ENCODE results near the gene CAV2.
A peak's percentile ranks its signal among the peaks of the same experiment; 100 is the strongest.

The CAV2 gene

GRCh38 chr7:116495736-116496135 is 3.8 kb upstream of the CAV2 start:
- DNase-seq (ENCODE audit: low spot score): no peak

DNA sequence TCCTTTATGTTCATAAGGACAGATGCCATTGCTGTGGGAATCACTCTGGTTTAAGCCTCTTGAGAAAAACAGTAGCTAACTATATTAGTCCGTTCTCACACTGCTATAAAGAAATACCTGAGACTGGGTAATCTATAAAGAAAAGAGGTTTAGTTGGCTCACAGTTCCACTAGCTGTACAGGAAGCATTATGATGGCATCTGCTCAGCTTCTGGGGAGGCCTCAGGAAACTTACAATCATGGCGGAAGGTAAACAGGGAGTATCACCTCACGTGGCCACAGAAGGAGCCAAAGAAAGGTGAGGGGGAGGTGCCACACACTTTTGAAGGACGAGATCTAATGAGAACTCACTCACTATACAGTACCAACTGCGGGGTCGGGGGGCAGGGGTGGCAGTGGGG is 2.9 kb upstream of the CAV2 start:
- DNase-seq (ENCODE audit: low spot score): no peak

DNA sequence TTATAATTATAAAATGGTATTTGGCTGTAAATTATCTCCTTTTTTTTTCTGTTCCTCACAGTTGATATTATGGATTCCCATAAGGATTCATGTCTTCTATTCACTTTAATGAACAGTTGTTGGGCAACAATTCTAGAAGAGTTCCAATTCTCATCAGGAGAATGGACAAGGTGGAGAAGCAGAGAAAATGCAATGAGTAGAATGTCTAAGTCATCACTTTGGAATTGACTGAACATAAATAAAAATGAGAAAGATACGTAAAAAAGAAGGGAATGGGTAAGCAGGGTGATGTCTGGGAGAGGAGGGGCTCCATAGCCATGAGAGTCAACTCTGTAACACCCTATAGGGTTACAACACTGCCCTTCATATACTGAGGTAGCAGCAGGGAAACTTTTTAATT is 1.8 kb upstream of the CAV2 start:
- peak; percentile 11 for DNase-seq (ENCODE audit: low spot score)

- peak; percentile 21 for DNase-seq (ENCODE audit: low spot score)
Measured at GRCh38 chr7:116500078-116500853, 728 bp downstream of the CAV2 start.

DNA sequence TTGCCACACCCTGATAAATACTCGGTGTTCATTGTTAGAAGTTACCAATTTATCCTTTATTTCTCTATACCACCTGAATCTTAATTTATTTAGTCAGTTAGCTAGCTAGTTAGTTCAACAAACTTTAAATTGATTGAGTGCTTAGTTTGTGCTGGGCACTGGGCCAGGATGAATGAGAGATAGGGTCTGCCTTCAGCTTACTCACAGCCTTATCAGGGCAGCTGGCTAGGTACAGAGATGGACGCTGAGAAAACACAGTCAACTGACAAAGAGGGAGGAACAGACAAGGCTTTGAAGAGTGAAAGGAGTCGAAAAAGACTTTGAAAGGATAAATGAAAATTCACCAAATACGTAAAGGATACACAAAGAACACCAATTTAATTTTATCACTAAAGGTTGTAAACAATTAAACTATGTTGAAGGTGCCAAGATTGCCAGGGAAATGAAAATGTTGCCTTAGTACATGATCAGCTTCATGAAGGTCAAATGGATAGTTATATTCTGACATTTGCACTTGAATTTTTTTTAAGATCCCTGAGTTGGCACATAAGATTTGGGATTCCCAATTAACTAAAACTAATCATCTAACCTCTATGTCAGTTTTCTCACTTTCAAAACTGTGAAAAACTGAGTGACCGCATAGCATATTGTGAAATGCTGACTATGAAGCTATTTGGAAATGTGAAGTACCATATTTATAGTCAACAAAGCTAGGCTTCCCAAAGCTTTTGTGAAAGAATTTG is 2.1 kb downstream of the CAV2 start:
- no peak for DNase-seq (ENCODE audit: low spot score)

DNA sequence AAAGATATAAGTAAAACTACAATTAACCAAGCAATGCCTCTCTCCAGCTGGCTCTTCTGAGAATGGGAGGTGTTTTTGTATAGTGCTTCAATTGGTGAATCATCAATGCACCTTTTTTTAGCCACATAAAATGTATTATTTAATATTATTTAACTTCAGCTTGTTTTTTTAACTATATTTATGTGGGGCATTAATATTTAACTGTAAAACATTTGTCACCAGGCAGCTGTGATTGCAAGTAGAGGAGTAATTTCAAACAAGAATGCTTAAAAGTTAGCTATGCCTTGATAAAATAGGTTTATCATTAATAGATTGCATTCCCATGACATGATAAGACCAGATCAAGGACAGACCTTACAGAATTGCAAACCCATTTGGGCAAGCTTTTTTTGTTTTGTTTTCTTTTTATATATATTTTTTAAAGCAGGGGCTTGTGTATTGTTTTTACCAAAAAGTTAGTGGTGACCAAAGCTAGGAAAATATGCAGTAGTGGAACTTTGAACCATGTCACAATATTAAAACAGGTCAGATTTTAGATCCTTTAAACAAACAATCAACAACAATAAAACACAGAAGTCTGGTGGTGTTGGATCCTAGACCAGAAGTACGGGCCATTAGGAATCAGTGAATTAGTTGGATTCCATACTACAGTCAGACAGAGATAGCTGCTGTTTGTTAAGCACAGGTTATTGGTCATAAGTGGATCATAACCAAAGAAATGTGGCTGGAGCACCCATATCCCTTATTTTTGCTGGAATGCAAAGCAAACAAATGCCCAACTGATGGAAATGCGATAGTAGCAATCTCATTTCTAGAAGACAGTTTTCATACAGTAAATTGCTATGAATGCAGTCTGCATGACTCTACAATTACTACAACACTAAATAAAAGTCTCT is 2.9 kb downstream of the CAV2 start:
- DNase-seq (ENCODE audit: low spot score): no peak

GRCh38 chr7:116503835-116504234 is 4.3 kb downstream of the CAV2 start:
- no peak for DNase-seq (ENCODE audit: low spot score)

DNA sequence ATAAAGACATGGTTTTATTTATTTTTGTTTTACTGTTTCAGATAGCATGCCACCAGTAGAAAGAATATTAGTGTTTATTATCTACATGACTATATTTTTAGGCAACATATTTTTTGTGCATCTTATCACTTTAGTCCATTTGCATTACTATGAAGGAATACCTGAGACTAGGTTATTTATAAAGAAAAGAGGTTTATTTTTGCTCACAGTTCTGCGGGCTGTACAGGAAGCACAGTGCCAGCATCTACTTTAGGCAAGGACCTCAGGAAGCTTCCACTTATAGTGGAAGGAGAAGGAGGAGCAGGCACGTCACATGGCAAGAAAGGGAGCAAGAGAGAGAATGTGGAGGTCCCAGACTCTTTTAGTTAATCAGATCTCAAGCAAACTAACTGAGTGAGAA is 5.7 kb downstream of the CAV2 start:
- DNase-seq (ENCODE audit: low spot score): no peak

- no peak for DNase-seq (ENCODE audit: low spot score)
Measured at GRCh38 chr7:116505823-116506222, 6.3 kb downstream of the CAV2 start.

- DNase-seq (ENCODE audit: low spot score): no peak
Measured at GRCh38 chr7:116509982-116510579, 10.5 kb downstream of the CAV2 start.

- no peak for DNase-seq (ENCODE audit: low spot score)
Measured at GRCh38 chr7:116510795-116511194, 11.3 kb downstream of the CAV2 start.

- peak; percentile 19 for DNase-seq (ENCODE audit: low spot score)
Measured at GRCh38 chr7:116511552-116512519, 12.3 kb downstream of the CAV2 start.

- no peak for DNase-seq (ENCODE audit: low spot score)
Measured at GRCh38 chr7:116512520-116513188, 13.1 kb downstream of the CAV2 start.

DNA sequence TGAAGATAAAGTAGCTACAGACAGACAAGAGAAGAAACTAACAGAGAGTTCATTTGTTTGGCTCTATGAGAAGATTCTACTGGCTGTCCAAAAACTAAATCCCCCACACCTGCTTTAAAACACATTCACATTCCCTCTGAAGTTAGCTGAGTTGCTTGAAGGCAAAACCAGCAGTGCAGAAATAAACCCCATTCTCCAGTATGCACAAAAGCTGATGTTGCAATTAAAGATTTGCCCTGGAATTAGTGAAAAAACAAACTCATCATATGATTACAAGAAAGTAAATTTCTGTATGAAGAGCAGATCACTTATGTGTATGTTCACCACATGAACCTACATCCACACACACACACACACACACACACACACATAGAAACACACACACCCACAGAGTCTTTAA is 16.0 kb downstream of the CAV2 start:
- DNase-seq (ENCODE audit: low spot score): no peak

- DNase-seq (ENCODE audit: low spot score): no peak
Measured at GRCh38 chr7:116516324-116516723, 16.8 kb downstream of the CAV2 start.

GRCh38 chr7:116517626-116518025 is 18.1 kb downstream of the CAV2 start:
- no peak for DNase-seq (ENCODE audit: low spot score)

- DNase-seq (ENCODE audit: low spot score): no peak
Measured at GRCh38 chr7:116518961-116519360, 19.4 kb downstream of the CAV2 start.

DNA sequence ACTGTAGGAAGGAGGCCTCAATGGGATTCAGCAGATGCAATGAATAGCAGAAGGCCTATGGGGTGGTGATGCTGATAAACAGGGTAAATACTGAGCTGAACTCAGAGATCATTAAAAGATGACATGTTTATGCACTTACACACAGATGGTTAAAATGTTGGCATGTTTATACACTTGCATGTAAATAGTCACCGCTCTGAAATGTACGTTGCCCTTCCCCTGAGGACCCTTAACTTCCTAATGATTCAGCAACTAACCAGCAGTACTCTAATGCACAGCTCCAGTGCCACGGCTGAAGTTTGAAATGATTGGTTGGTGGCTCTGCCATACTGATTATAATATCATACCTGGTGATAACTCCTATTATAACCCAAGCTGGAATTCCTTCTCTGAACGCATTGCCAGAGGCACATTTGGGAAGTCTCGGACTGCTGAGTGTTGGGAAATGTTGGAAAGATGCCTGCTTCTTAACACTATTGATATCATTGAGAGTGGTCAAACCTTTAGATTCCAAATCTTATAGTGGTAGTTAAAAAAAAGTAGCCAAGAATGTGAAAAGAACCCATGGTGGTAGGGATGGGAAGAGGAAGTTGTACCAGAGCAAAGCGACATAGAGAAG is 21.6 kb downstream of the CAV2 start:
- DNase-seq (ENCODE audit: low spot score): no peak

DNA sequence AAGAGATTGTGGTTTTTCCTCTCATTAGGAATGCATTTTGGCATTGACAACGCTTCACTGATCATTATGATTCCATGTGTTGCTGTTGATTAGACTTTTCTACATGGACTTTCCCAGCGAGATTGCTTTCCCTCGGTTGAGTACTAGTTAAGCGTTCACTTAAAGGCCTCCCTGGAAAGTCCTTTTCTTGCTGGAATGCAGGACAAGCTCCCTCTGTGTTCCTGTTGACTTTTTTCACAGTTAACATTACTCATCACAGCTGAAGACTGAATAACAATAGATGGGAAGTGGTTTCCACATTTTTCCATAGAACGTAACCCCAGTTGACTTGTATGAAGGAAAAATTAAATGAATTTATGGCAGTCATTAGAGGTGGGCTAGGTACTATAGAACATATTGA is 22.7 kb downstream of the CAV2 start:
- DNase-seq (ENCODE audit: low spot score): peak; percentile 17

GRCh38 chr7:116524221-116524608 is 24.7 kb downstream of the CAV2 start:
- DNase-seq (ENCODE audit: low spot score): no peak
